ENCODE measurements around the gene COPS3.

Gene COPS3

GRCh38 chr17:17236295-17237025 lies 44.6 kb downstream of the COPS3 start:
- peaks cover 19% of the 10 kb centered on the region for H3K36me3 ChIP-seq (ENCODE audit: insufficient read depth, low read length)
- peak overlapping the region; percentile 76 for H3K9ac ChIP-seq (ENCODE audit: low read depth, low read length)
- peak overlapping the region; percentile 91 for H2AFZ ChIP-seq (ENCODE audit: low read depth, low read length)
- H3K4me2 ChIP-seq (ENCODE audit: insufficient read depth, low read length): peak overlapping the region; percentile 95
- peak overlapping the region; percentile 97 for H3K27ac ChIP-seq (ENCODE audit: low read length)
- H3K9me3 ChIP-seq (ENCODE audit: insufficient read depth, low read length, severe bottlenecking): no peaks in the 10 kb centered on the region
- H3K79me2 ChIP-seq (ENCODE audit: insufficient read depth, low read length): peaks cover 44% of the 10 kb centered on the region
- peaks cover 6% of the 10 kb centered on the region for H4K20me1 ChIP-seq (ENCODE audit: insufficient read depth, low read length)
- DNase-seq (no peak), ATAC-seq (ENCODE audit: insufficient read depth, low read depth) (peak; percentile 14)
- TF ChIP-seq EZH2 (IDR thresholded peaks at IDR 0.05; ENCODE audit: borderline replicate concordance, low read depth, low read length, severe bottlenecking): no peak
- TF ChIP-seq, protein P1, sequence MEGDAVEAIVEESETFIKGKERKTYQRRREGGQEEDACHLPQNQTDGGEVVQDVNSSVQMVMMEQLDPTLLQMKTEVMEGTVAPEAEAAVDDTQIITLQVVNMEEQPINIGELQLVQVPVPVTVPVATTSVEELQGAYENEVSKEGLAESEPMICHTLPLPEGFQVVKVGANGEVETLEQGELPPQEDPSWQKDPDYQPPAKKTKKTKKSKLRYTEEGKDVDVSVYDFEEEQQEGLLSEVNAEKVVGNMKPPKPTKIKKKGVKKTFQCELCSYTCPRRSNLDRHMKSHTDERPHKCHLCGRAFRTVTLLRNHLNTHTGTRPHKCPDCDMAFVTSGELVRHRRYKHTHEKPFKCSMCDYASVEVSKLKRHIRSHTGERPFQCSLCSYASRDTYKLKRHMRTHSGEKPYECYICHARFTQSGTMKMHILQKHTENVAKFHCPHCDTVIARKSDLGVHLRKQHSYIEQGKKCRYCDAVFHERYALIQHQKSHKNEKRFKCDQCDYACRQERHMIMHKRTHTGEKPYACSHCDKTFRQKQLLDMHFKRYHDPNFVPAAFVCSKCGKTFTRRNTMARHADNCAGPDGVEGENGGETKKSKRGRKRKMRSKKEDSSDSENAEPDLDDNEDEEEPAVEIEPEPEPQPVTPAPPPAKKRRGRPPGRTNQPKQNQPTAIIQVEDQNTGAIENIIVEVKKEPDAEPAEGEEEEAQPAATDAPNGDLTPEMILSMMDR (IDR thresholded peaks at IDR 0.05; ENCODE audit: borderline replicate concordance, extremely low read depth, low read length, poor library complexity, severe bottlenecking): no peak
- H3K4me3 ChIP-seq (ENCODE audit: low read depth in 1 of 2, low read length in 2 of 2): peak overlapping the region; percentile 74 to 92
- H3K4me1 ChIP-seq (ENCODE audit: insufficient read depth, low read length): peaks cover 28% of the 10 kb centered on the region
- no peaks in the 10 kb centered on the region for H3K27me3 ChIP-seq (ENCODE audit: insufficient read depth, low read length, poor library complexity)

GRCh38 chr17:17235212-17236174 lies 45.6 kb downstream of the COPS3 start:
- Histone ChIP-seq H3K79me2 (ENCODE audit: insufficient read depth, low read length) (peaks cover 44% of the 10 kb centered on the region), H4K20me1 (ENCODE audit: insufficient read depth, low read length) (peaks cover 6% of the 10 kb centered on the region), H3K9ac (ENCODE audit: low read depth, low read length) (peak overlapping the region; percentile 76), H3K36me3 (ENCODE audit: insufficient read depth, low read length) (peaks cover 28% of the 10 kb centered on the region), H3K4me3 (ENCODE audit: low read depth in 1 of 2, low read length in 2 of 2) (peak overlapping the region; percentile 74 to 92; a peak in 3 of 4 replicates), H3K27ac (ENCODE audit: low read length) (peak overlapping the region; percentile 97; the same call in 1 of the 2 replicates), H2AFZ (ENCODE audit: low read depth, low read length) (no peak overlapping the region), H3K4me1 (ENCODE audit: insufficient read depth, low read length) (peaks cover 28% of the 10 kb centered on the region), H3K4me2 (ENCODE audit: insufficient read depth, low read length) (peak overlapping the region; percentile 95), H3K9me3 (ENCODE audit: insufficient read depth, low read length, severe bottlenecking) (no peaks in the 10 kb centered on the region), H3K27me3 (ENCODE audit: insufficient read depth, low read length, poor library complexity) (no peaks in the 10 kb centered on the region)
- TF ChIP-seq, protein P1 (IDR thresholded peaks at IDR 0.05; ENCODE audit: borderline replicate concordance, extremely low read depth, low read length, poor library complexity, severe bottlenecking): no peak
- no peak for TF ChIP-seq EZH2 (IDR thresholded peaks at IDR 0.05; ENCODE audit: borderline replicate concordance, low read depth, low read length, severe bottlenecking)
- ATAC-seq (ENCODE audit: insufficient read depth, low read depth) (no peak), DNase-seq (no peak)

GRCh38 chr17:17232303-17232621 lies 48.8 kb downstream of the COPS3 start:
- no peak overlapping the region for H3K27ac ChIP-seq (ENCODE audit: low read length)
- H3K9me3 ChIP-seq (ENCODE audit: insufficient read depth, low read length, severe bottlenecking): no peaks in the 10 kb centered on the region
- peaks cover 46% of the 10 kb centered on the region for H3K79me2 ChIP-seq (ENCODE audit: insufficient read depth, low read length)
- H3K4me3 ChIP-seq (ENCODE audit: low read depth in 1 of 2, low read length in 2 of 2): no peak overlapping the region
- no peak for TF ChIP-seq EZH2 (IDR thresholded peaks at IDR 0.05; ENCODE audit: borderline replicate concordance, low read depth, low read length, severe bottlenecking)
- TF ChIP-seq, protein P1 (IDR thresholded peaks at IDR 0.05; ENCODE audit: borderline replicate concordance, extremely low read depth, low read length, poor library complexity, severe bottlenecking): no peak
- no peak overlapping the region for H3K9ac ChIP-seq (ENCODE audit: low read depth, low read length)
- ATAC-seq (ENCODE audit: insufficient read depth, low read depth) (no peak), DNase-seq (no peak)
- H2AFZ ChIP-seq (ENCODE audit: low read depth, low read length): no peak overlapping the region
- peaks cover 20% of the 10 kb centered on the region for H4K20me1 ChIP-seq (ENCODE audit: insufficient read depth, low read length)
- peaks cover 60% of the 10 kb centered on the region for H3K36me3 ChIP-seq (ENCODE audit: insufficient read depth, low read length)
- H3K4me2 ChIP-seq (ENCODE audit: insufficient read depth, low read length): no peak overlapping the region
- no peaks in the 10 kb centered on the region for H3K27me3 ChIP-seq (ENCODE audit: insufficient read depth, low read length, poor library complexity)
- peaks cover 17% of the 10 kb centered on the region for H3K4me1 ChIP-seq (ENCODE audit: insufficient read depth, low read length)

Measured in DND-41 (cell line).